SHP77 treated with DMSO at 0.1 percent for 48 hours (cell line): ENCODE measurements around the gene OR9A4.
"Not testable (repeated sequence)": the region's sequence is repeated elsewhere in the genome, so short reads cannot be mapped to it uniquely, and the experiment has no call there.

Experiments used
- DNase-seq: peaks from one replicate; lab custom pipeline; 2025; lab: John Stamatoyannopoulos, UW

OR9A4 gene, protein sequence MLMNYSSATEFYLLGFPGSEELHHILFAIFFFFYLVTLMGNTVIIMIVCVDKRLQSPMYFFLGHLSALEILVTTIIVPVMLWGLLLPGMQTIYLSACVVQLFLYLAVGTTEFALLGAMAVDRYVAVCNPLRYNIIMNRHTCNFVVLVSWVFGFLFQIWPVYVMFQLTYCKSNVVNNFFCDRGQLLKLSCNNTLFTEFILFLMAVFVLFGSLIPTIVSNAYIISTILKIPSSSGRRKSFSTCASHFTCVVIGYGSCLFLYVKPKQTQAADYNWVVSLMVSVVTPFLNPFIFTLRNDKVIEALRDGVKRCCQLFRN

GRCh38 chr7:141916099-141916498 lies at the start of gene OR9A4:
Gene OR9A4, plus strand, starts transcription at chr7:141916399. Its CDS starts 2,477 bp downstream, at chr7:141918876.
- no peak for DNase-seq

- no peak for DNase-seq
Observed at GRCh38 chr7:141866974-141867373, 49.2 kb upstream of the OR9A4 start.

- DNase-seq, result no peak
Observed at GRCh38 chr7:141872931-141873330, 43.3 kb upstream of the OR9A4 start.

GRCh38 chr7:141874787-141875186 lies 41.4 kb upstream of the OR9A4 start:
- no peak for DNase-seq

- DNase-seq, result no peak
Observed at GRCh38 chr7:141875453-141875852, 40.7 kb upstream of the OR9A4 start.

DNA sequence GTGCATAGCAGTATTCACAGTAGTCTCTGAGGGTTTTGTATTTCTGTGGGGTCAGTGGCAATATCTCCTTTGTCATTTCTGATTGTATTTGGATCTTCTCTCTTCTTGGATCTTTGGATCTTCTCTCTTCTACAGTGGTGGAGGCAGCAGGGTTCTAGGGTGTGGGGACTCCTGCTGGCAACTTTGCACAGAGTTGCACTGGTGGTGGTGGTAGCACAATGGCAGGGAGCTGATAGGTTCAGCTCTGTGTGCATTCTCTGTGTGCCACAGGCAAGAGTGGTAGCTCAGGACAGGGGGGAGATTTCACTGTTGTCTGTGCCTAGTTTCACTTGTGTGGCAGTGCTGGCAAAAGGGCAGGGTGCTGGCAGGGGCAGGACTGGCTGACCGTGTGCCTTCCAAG lies 39.8 kb upstream of the OR9A4 start:
- DNase-seq, result no peak

DNA sequence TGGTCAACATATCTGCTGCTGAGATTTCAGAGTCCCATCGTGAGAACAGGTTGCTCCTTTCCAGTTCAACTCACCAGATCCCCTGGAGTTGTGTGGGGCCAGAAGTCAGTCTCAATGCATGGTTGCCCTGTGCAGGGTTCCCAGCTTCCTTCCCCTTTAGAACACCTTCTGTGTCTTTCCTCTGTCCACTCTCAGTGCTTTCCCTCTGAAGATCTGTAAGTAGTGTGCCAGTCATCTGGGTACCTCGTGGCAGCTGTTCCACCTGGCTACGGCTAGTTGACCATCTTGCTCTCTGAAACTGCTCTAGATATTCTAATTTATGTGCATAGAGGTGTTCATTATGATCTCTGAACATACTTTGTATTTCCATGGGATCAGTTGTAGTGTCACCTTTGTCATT lies 38.8 kb upstream of the OR9A4 start:
- DNase-seq, result no peak

DNA sequence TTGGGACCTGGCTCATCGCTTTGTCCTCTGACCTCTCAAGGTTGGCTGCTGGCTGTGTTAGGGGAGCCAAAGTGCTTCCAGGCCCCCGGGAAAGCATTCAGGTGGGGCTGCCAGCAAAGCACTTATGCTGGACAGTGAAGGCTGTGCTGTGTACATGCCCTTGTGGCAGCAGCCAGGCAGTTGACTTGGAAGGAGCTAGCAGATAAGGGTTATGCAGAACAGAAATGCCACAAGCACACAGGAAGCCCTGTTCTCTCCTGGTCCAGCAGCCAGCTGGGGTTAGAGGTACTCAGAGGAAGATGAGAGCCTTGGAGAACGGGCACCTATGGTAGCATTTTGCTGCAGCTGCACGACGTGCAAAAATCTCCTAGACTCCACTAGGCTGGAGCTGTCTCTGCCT lies 35.2 kb upstream of the OR9A4 start:
- no peak for DNase-seq

DNA sequence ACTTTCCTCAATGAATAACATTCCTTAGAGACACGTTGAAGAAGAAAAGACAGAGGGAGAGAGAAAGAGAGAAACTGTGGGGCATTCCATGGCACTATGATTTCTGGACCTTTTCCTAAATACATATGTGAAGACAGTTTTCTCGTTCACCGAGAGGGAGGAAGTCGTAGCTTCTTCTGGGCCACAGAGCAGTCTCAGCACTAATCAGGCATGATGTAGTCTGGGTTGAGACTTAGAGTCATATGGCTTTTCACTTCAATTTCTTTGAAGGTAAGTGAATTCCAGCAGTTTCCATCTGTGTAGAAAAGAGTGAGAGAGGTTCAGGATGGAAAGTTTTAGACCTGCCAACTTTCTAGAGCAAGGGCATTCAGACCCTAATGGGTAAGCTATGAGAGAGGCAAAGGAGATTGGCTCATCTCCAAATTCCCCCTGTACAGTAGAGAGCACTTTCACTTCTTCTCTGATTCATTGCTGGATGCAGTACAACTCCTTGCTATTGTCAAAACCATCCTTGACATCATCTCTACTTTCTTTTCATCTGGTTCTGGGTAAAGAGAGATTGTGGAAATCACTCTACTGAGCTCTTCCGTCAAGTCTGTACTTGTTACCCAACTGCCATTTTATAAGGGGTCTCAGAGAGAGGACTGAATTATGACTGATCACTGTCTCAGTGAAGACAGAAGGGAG lies 31.5 kb upstream of the OR9A4 start:
- no peak for DNase-seq

- DNase-seq, result no peak
Observed at GRCh38 chr7:141889321-141889720, 26.9 kb upstream of the OR9A4 start.

- DNase-seq, result no peak
Observed at GRCh38 chr7:141891336-141891735, 24.9 kb upstream of the OR9A4 start.

GRCh38 chr7:141899366-141899765 lies 16.8 kb upstream of the OR9A4 start:
- not testable (repeated sequence) for DNase-seq

GRCh38 chr7:141906285-141906684 lies 9.9 kb upstream of the OR9A4 start:
- DNase-seq, result no peak

GRCh38 chr7:141911391-141911790 lies 4.8 kb upstream of the OR9A4 start:
- DNase-seq, result no peak

DNA sequence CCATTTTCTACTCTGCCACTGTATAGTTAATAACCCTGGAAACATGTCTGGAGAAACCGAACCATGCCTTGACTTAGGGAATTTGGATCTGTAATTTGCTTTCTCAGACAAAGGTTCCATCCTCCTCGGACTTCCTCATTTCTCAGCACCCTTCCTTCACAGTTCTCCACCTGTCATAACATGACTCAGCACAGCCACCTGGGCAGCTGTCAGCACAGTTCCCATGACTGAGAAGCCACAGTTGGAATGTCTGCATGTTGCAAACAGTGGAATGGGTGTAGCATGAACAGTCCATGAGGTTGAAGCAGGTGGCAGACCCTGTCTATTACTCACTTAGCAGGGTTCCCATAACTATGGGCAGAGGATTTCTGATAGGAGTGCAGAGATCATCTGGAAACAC lies 634 bp upstream of the OR9A4 start:
- peak; percentile 11 for DNase-seq

GRCh38 chr7:141920281-141920680 lies 4.1 kb downstream of the OR9A4 start:
- DNase-seq, result no peak

- DNase-seq, result no peak
Observed at GRCh38 chr7:141928146-141928844, 12.1 kb downstream of the OR9A4 start.

- DNase-seq, result no peak
Observed at GRCh38 chr7:141928845-141929195, 12.6 kb downstream of the OR9A4 start.

DNA sequence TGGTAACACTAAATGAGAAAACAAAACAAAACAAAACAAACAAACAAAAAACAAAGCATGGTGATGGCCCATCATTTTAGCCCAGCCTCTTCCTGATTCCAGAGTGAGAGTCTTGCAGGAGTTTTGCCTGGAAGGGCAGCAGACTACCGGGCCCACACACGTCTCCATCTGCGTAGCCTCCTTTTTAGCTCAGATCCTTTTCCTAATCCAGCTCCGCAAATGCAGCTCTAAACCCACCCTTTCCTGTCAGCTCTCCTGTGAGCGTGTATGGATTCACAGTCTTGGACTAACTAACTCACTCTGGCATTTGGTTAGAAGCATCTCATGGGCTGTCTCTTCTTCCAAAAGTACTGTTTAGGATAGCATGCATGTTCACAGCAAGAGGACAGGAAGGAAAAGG lies 14.0 kb downstream of the OR9A4 start:
- no peak for DNase-seq

DNA sequence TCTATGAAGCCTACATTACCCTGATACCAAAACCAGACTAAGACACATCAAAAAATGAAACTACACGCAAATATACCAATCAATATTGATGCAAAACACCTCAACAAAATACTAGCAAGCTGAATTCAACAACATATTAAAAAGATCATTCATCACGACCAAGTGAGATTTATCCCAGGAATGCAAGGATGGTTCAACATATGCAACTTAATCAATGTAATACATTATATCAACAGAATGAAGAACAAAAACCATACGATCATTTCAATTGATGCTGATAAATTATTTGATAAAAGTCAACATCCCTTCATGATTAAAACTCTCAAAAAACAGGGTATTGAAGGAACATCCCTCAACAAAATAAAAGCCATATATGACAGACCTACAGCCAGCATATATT lies 24.9 kb downstream of the OR9A4 start:
- DNase-seq, result no peak

DNA sequence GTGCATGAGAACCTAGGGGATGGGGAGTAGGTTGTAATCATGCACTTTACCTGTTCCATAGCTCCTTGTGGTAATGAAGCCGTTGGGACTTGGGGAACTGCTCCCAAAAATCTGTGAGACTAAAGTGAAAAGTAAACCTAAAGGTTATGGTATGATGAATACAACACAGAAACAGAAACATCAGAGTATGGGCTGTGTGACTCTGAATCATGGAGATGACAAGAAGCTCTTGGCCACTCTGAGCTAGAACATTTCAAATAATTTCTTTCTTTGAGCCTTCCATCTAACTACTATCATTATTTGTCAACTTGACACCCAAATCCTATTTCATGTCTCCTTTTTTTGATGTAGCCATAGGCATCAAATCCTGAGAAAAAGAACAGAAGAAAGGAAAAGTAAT lies 27.6 kb downstream of the OR9A4 start:
- DNase-seq, result no peak

DNA sequence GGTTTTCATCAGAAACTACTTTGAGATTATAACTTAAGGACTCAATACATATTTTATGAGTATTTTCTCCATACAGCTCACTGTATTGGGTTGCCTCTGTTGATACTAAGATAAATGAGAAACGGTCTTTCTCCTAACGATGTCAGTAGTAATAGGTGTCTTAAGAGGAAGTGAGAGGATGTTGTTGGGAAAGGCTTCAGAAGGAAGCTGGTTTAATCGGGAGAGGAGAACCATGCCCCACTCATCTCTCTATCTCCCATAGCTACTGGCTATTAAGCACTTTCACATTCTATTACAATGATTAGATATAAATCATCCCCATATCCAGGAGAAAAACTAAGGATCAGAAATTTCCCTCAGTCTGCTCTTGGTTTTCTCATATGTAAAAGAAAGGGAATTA lies 28.6 kb downstream of the OR9A4 start:
- no peak for DNase-seq

DNA sequence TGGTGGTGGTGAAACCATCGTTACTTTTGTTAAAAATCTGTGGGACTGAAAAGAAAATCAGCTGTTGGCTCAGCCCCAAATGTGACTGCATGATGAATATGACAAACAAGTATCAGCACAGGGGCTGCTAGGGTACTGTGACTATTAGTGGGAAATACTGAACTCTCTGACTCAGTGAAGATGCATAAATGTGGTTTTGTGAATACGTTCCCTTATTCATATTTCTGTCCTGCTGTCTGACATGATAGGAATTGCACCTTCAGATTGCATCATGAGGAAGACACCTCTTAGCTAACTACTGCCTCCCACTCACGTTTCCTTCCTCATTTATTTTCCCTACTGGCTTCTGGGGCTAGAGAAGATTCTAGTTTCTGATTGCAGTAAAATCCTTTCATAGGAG lies 29.2 kb downstream of the OR9A4 start:
- DNase-seq, result no peak
